Measurements from ENCODE around the gene F11R.

GRCh38 chr1:160997323-160998038 is 23.5 kb downstream of the F11R start:
- TF ChIP-seq CTCF (IDR thresholded peaks at IDR 0.05; ENCODE audit: low read depth, low read length, missing input control), result peak; percentile 71
- TF ChIP-seq EGR1 (IDR thresholded peaks at IDR 0.05; ENCODE audit: low read depth in 2 of 2), result no peak
- TF ChIP-seq YY1 (IDR thresholded peaks at IDR 0.05), result no peak
- no peak for TF ChIP-seq SP1 (IDR thresholded peaks at IDR 0.05)
- no peak for TF ChIP-seq TAF1 (conservative IDR thresholded peaks at IDR 0.05)
- peak; percentile 89 to 96 for TF ChIP-seq RAD21 (IDR thresholded peaks at IDR 0.05)
- TF ChIP-seq JUND (IDR thresholded peaks at IDR 0.05), result no peak
- TF ChIP-seq MAX (IDR thresholded peaks at IDR 0.05), result no peak
- no peak for TF ChIP-seq HNF4G (IDR thresholded peaks at IDR 0.05)
- no peak for TF ChIP-seq REST (IDR thresholded peaks at IDR 0.05)
- peak in 1 of 2 donors; percentile 36 for TF ChIP-seq GABPA (IDR thresholded peaks at IDR 0.05 in 1 of 2, conservative IDR thresholded peaks at IDR 0.05 in 1 of 2)
- peak in 1 of 2 donors; percentile 7 for TF ChIP-seq HNF4A (conservative IDR thresholded peaks at IDR 0.05)
- TF ChIP-seq ATF3 (IDR thresholded peaks at IDR 0.05), result no peak

All from liver (tissue), 3 donors.